Measurements from ENCODE around the gene TTLL1. TPM values are rescaled to one million over a fixed set of nuclear protein-coding genes. Genes with fewer than 3 reads are reported as not detected.

TTLL1 gene
- total and polyA plus RNA-seq, 2 experiments from 2014 or later, result 5.5 to 6.8 TPM

GRCh38 chr22:43014316-43014868 is 74.8 kb downstream of the TTLL1 start:
- Histone ChIP-seq H3K4me2 (peak overlapping the region; percentile 95), H3K9me2 (ENCODE audit: insufficient read depth) (no peaks in the 10 kb centered on the region), H3K36me3 (ENCODE audit: insufficient read depth) (no peaks in the 10 kb centered on the region), H3F3A (replicated peaks; ENCODE audit: low read depth) (peaks cover 9% of the 10 kb centered on the region; the same call in 1 of the 2 replicates), H2AFZ (no peak overlapping the region), H3K27me3 (ENCODE audit: insufficient read depth) (peaks cover 4% of the 10 kb centered on the region; the same call in 1 of the 2 replicates), H4K20me1 (replicated peaks; ENCODE audit: insufficient read depth) (peaks cover 31% of the 10 kb centered on the region), H3K4me1 (ENCODE audit: insufficient read depth) (peaks cover 29% of the 10 kb centered on the region), H3K27ac (ENCODE audit: low read depth) (peak overlapping the region; percentile 78; the same call in 1 of the 2 replicates), H3K4me3 (peak overlapping the region; percentile 86), H3K79me2 (replicated peaks; ENCODE audit: insufficient read depth) (peaks cover 49% of the 10 kb centered on the region)
- DNase-seq (ENCODE audit: low spot score) (peak; percentile 77), ATAC-seq (peak; percentile 49)
- Mint-ChIP-seq H3K27me3 (ENCODE audit: insufficient read depth, low read depth, poor library complexity) (peaks cover 8% of the 10 kb centered on the region), H3K4me1 (peaks cover 22% of the 10 kb centered on the region), H3K9me3 (peaks cover 4% of the 10 kb centered on the region), H3K4me3 (peak overlapping the region; percentile 97), H3K27ac (peak overlapping the region; percentile 86), H3K36me3 (ENCODE audit: low read depth) (peaks cover 8% of the 10 kb centered on the region)
- TF ChIP-seq EZH2phosphoT487 (IDR thresholded peaks at IDR 0.05; ENCODE audit: unreplicated experiment), result no peak

- Histone ChIP-seq H3K27ac (ENCODE audit: low read depth) (peak overlapping the region; percentile 78; the same call in 1 of the 2 replicates), H3K9me2 (ENCODE audit: insufficient read depth) (no peaks in the 10 kb centered on the region), H3K4me3 (peak overlapping the region; percentile 86), H3F3A (replicated peaks; ENCODE audit: low read depth) (peaks cover 9% of the 10 kb centered on the region; the same call in 1 of the 2 replicates), H3K79me2 (replicated peaks; ENCODE audit: insufficient read depth) (peaks cover 57% of the 10 kb centered on the region), H3K4me2 (peak overlapping the region; percentile 95), H3K27me3 (ENCODE audit: insufficient read depth) (peaks cover 4% of the 10 kb centered on the region; the same call in 1 of the 2 replicates), H3K4me1 (ENCODE audit: insufficient read depth) (peaks cover 29% of the 10 kb centered on the region), H2AFZ (no peak overlapping the region), H4K20me1 (replicated peaks; ENCODE audit: insufficient read depth) (peaks cover 39% of the 10 kb centered on the region), H3K36me3 (ENCODE audit: insufficient read depth) (no peaks in the 10 kb centered on the region)
- Mint-ChIP-seq H3K27me3 (ENCODE audit: insufficient read depth, low read depth, poor library complexity) (peaks cover 8% of the 10 kb centered on the region), H3K36me3 (ENCODE audit: low read depth) (peaks cover 8% of the 10 kb centered on the region), H3K4me1 (peaks cover 24% of the 10 kb centered on the region), H3K27ac (peak overlapping the region; percentile 86; the same call in 1 of the 2 replicates), H3K4me3 (peak overlapping the region; percentile 97), H3K9me3 (peaks cover 4% of the 10 kb centered on the region)
- ATAC-seq (peak; percentile 20), DNase-seq (ENCODE audit: low spot score) (peak; percentile 52)
- TF ChIP-seq ZNF331 (CRISPR knock-in tag; IDR thresholded peaks at IDR 0.05; ENCODE audit: low read depth) (no peak), CREB1 (CRISPR knock-in tag; IDR thresholded peaks at IDR 0.05; ENCODE audit: low read depth) (no peak), ZNF114 (CRISPR knock-in tag; IDR thresholded peaks at IDR 0.05) (no peak), ZNF462 (CRISPR knock-in tag; IDR thresholded peaks at IDR 0.05) (no peak), REST (IDR thresholded peaks at IDR 0.05; ENCODE audit: unreplicated experiment) (no peak), STAT1 (IDR thresholded peaks at IDR 0.05; ENCODE audit: unreplicated experiment) (no peak), POLR2AphosphoS5 (IDR thresholded peaks at IDR 0.05; ENCODE audit: low read depth) (no peak)
Measured at GRCh38 chr22:43013355-43014315, 75.6 kb downstream of the TTLL1 start.

Measured in GM23338 (cell line).